A673 (cell line): ENCODE data around the gene FXYD2. TPM values are rescaled to one million over a fixed set of nuclear protein-coding genes. Genes with fewer than 3 reads are reported as not detected.

Experiments
- BruUV-seq: library from RNA; stranded (reverse); fragments of 400-500 nt; replicated peaks from 2 replicates; lab custom pipeline; 2021; lab: Mats Ljungman, UMichigan
- CTCF ChIA-PET: fragments of 300-600 bp; sonication (Branson Sonifier 250); formaldehyde crosslinking; loops from one replicate; lab custom pipeline; 2022; ENCODE audit warnings: antibody characterized with exemption; lab: Charles Lee
- POLR2A ChIA-PET: fragments of 300-600 bp; sonication (Branson Sonifier 250); formaldehyde crosslinking; loops from one replicate; lab custom pipeline; 2022; ENCODE audit warnings: antibody characterized with exemption; ENCODE audit not compliant: low non-redundant PET; lab: Charles Lee
- DNase-seq: peaks from one replicate; pipeline ENCODE4 v3.0.0-alpha.2; 2015; ENCODE audit warnings: low spot score
- H3K27ac ChIP-seq: fragments of 200-600 bp; sonication (generic); 2 replicates; pipeline ENCODE4 v1.5.1; 2016; ENCODE audit warnings: mixed run types, low read depth, mild to moderate bottlenecking, mixed read lengths, antibody characterized with exemption, low read length; ENCODE audit not compliant: poor library complexity, severe bottlenecking
- H3K27me3 ChIP-seq: fragments of 200-600 bp; sonication (generic); replicated peaks from 2 replicates; pipeline ENCODE4 v1.6.1; 2017; ENCODE audit warnings: mixed run types, low read depth, mild to moderate bottlenecking, mixed read lengths, antibody characterized with exemption, low read length; ENCODE audit not compliant: insufficient read depth, poor library complexity
- H3K36me3 ChIP-seq: fragments of 200-600 bp; sonication (generic); 2 replicates; pipeline ENCODE4 v1.6.1; 2016; ENCODE audit warnings: mixed run types, mild to moderate bottlenecking, mixed read lengths, antibody characterized with exemption, low read length; ENCODE audit not compliant: insufficient read depth, poor library complexity, severe bottlenecking
- H3K4me1 ChIP-seq: fragments of 200-600 bp; sonication (generic); 2 replicates; pipeline ENCODE4 v1.6.1; 2017; ENCODE audit warnings: mixed run types, mild to moderate bottlenecking, mixed read lengths, antibody characterized with exemption, low read length; ENCODE audit not compliant: insufficient read depth, poor library complexity, severe bottlenecking
- H3K4me3 ChIP-seq: fragments of 200-600 bp; sonication (generic); 2 replicates; pipeline ENCODE4 v1.5.1; 2016; ENCODE audit warnings: low read depth, mixed run types, mild to moderate bottlenecking, mixed read lengths, low read length; ENCODE audit not compliant: poor library complexity, severe bottlenecking
- H3K9me3 ChIP-seq: fragments of 200-600 bp; sonication (generic); 2 replicates; pipeline ENCODE4 v1.6.1; 2016; ENCODE audit warnings: mixed run types, low read depth, mild to moderate bottlenecking, mixed read lengths, antibody characterized with exemption, low read length; ENCODE audit not compliant: poor library complexity, severe bottlenecking
- EZH2 ChIP-seq: fragments of 200-600 bp; sonication (generic); IDR thresholded peaks from 2 replicates; pipeline ENCODE4 v1.6.1; 2017; ENCODE audit warnings: borderline replicate concordance, low read depth, mild to moderate bottlenecking, mixed read lengths, antibody characterized with exemption, low read length; ENCODE audit not compliant: poor library complexity, severe bottlenecking
- intact Hi-C: fragments of 100-400 bp; cut with micrococcal nuclease; formaldehyde crosslinking; loops from one replicate; pipeline ENCODE4 v1.10.0; 2022; ENCODE audit not compliant: unreplicated experiment
- total RNA-seq: library from RNA; stranded (reverse); gene quantifications from 2 replicates; pipeline ENCODE4 v1.2.3, GENCODE V29; 2021
- TF ChIP-seq, protein P1 (sequence below): fragments of 300-800, 200-600 bp; sonication (generic); conservative IDR thresholded peaks from 2 replicates; pipeline ENCODE4 v1.5.1; 2017; ENCODE audit warnings: low read depth, mild to moderate bottlenecking, antibody characterized with exemption, low read length, moderate library complexity, mixed read lengths

Gene FXYD2
- total RNA-seq, 1 experiment from 2014 or later: not detected

DNA sequence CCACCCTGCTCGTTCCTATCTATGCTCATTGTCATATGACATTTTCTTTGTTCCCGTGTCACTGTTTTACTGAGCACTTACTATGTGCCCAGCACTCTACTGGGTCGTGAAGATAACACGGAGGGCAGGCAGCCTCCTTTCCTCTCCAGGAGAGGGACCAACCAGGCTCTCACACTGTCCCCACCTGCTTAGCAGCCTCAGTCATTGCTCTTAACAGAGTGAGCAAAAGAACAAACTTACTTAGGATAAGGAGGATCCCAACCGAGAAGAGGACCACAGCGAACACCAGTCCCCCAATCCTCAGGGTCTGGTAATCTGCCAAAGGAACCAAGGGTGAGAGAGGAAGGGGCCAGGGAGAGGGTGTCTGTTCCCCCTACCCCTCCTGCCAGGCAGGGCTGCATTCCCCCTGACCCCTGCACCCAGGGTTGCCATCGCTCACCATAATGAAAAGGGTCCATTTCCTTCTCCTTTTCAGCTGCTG, 17.0 kb upstream of the FXYD2 start:
- BruUV-seq: no TSS peak
- Histone ChIP-seq H3K4me3 (no peak overlapping the region), H3K4me1 (no peaks in the 10 kb centered on the region), H3K9me3 (no peaks in the 10 kb centered on the region), H3K27ac (no peak overlapping the region), H3K36me3 (no peaks in the 10 kb centered on the region), H3K27me3 (no peaks in the 10 kb centered on the region)
- ChIA-PET POLR2A (no interaction called here), CTCF (interaction anchor here (0.6 to 1.4 kb wide), 2 partner anchors 105 to 210 kb away, joined by 3 to 4 read pairs; no protein-coding TSS in a partner anchor)
- intact Hi-C loops: loop anchor here (1.0 kb wide), 1 partner anchor 212 kb away; no protein-coding TSS in a partner anchor
- TF ChIP-seq, protein P1, sequence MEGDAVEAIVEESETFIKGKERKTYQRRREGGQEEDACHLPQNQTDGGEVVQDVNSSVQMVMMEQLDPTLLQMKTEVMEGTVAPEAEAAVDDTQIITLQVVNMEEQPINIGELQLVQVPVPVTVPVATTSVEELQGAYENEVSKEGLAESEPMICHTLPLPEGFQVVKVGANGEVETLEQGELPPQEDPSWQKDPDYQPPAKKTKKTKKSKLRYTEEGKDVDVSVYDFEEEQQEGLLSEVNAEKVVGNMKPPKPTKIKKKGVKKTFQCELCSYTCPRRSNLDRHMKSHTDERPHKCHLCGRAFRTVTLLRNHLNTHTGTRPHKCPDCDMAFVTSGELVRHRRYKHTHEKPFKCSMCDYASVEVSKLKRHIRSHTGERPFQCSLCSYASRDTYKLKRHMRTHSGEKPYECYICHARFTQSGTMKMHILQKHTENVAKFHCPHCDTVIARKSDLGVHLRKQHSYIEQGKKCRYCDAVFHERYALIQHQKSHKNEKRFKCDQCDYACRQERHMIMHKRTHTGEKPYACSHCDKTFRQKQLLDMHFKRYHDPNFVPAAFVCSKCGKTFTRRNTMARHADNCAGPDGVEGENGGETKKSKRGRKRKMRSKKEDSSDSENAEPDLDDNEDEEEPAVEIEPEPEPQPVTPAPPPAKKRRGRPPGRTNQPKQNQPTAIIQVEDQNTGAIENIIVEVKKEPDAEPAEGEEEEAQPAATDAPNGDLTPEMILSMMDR: no peak
- TF ChIP-seq EZH2: no peak
- DNase-seq: no peak

DNA sequence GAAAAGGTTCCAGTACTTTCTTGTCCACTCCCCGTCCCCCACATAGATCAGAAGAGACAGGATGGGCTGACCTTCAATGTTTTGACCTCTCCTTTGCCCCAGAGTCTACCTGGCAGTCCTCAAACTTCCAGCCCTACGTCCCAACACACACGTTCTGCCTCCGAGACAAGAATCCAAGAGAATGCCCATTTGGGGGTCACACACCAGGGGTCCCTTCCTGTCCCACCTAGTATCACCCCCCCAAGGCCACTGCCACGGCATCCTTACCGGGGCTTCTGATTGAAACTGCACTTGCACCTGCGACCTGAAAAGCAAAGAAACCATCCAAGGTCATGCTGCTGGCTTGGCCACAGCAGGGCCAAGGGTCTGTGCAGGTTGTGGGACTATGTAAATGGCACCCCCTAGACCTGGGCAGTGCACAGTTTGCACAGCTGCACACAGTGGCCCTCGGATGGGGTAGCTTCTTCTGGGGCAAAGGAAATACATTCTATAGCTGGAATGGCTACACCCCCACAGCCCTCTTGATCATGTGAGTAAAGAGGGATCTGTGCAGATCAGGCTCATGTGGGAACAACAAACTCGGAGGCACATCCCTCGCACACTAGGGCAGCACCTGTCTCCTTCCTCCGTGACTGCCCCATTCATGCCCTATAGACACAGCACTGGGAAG, 16.5 kb upstream of the FXYD2 start:
- Histone ChIP-seq H3K4me1 (no peaks in the 10 kb centered on the region), H3K9me3 (no peaks in the 10 kb centered on the region), H3K36me3 (no peaks in the 10 kb centered on the region), H3K27ac (no peak overlapping the region), H3K27me3 (no peaks in the 10 kb centered on the region), H3K4me3 (no peak overlapping the region)
- ChIA-PET POLR2A (no interaction called here), CTCF (interaction anchor here (1.4 kb wide), 1 partner anchor 106 kb away, joined by 4 read pairs; no protein-coding TSS in a partner anchor)
- intact Hi-C loops: no loop called here
- BruUV-seq: no TSS peak
- no peak for TF ChIP-seq EZH2
- TF ChIP-seq, protein P1: no peak
- no peak for DNase-seq

DNA sequence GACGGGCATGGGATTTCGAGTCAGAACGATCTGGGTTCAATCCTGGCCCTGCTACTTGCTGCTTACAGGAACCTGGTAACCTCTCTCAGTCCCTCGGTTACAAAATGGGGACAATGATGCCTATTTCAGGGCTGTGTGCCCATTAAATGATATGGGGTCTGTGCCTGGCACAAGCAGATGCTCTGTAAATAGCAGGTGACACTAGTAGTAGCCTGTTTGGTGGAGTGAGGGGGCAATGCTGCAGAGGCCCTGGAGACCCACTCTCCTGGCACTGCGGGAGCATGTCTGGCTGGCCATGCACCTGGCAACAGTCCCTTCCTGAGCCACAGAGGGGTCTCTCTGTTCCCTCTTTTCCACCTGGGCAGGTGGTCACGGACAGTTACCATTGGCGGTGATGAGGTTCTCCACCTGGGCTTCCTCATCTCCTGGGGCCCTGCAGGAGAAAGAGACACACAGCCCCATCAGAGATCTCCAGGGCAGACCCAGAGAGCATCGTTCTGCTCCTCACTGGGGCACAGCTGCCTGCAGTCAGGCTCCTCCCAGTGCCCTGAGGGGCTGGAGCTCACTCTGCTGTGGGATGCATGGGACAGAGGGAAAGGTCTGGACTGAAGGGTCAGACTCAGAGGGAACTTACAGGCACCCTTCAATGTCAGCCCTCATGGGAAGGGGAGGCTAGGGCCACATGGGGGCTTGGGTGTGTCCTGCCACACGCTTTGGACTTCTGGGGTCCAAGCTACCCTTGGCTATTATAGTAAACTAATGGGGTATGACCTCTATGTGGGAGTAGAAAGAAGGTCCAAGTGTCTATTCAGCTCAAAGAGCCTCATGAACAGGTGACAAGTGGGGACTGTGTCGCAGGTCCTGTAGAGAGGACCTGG, 15.6 kb upstream of the FXYD2 start:
- no TSS peak for BruUV-seq
- Histone ChIP-seq H3K4me1 (no peaks in the 10 kb centered on the region), H3K27ac (no peak overlapping the region), H3K27me3 (no peaks in the 10 kb centered on the region), H3K9me3 (no peaks in the 10 kb centered on the region), H3K36me3 (no peaks in the 10 kb centered on the region), H3K4me3 (no peak overlapping the region)
- intact Hi-C loops: no loop called here
- ChIA-PET CTCF (interaction anchor here (1.4 kb wide), 1 partner anchor 107 kb away, joined by 4 read pairs; no protein-coding TSS in a partner anchor), POLR2A (no interaction called here)
- no peak for DNase-seq
- TF ChIP-seq EZH2: no peak
- TF ChIP-seq, protein P1: no peak
